ENCODE data around the gene THUMPD3.

The THUMPD3 gene

DNA sequence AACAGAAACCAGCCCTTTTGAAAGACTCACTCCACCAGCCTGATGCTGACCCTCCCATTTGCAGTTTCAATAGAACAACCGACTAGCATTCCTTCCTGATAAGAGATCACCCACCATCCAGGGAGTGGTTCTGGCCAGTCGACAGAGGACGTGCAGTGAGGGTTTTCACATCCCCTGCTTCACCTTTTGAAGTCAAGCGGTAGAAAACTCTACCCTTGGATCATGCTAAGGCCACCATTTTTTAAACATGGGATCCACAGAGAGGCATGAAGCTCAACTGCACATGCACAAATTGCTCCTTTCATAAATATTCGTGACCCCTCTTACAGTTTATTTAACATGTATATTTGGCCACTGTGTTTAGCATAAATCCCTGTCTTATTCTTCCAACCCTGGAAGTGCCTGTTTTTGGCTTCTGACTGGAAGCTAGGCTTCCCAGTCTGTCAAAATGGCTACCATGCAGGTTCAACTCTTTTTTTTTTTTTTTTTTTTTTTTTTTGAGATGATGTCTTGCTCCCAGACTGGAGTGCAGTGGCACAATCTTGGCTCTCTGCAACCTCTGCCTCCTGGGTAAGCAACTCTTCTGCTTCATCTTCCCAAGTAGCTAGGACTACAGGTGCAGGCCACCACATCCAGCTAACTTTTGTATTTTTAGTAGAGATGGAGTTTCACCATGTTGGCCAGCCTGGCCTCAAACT is 1.0 kb upstream of the THUMPD3 start:
- peak; percentile 32 for DNase-seq (ENCODE audit: low read depth, low spot score)

DNA sequence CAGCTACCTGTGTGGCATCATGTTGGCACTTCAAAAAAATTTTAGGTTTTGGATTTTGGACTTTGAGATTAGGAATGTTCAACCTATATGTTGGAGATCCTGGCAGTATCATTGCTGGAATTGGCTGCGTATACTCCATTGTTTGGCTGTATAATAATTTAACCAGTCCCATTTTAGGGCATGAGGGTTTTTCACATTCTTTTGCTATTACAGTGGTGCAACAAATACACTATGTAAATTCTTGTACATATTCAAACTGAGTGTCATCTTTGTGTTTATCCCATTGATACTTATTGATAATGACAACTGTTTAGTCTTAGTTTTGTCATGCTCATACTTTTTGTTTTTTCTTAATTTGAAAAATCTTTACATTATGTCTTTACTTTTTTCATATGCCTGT is 6.7 kb downstream of the THUMPD3 start:
- no peak for DNase-seq (ENCODE audit: low read depth, low spot score)

DNA sequence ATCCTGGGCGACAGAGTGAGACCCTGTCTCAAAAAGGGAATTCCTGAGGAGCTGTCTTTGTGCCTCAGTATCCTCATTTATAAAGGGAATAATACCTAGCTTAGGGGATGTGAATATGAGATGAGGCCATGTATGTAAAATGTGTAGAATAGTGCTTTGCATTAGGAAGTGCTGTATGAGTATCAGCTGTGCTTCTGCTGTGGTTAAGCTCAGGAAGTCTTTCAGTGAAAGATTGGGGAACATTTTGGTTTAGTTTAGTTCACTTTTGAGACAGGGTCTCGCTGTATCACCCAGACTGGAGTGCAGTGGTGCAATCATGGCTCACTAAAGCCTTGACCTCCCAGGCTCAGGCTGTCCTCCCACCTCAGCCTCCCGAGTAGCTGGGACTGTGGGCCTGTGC is 10.6 kb downstream of the THUMPD3 start:
- no peak for DNase-seq (ENCODE audit: low read depth, low spot score)

DNA sequence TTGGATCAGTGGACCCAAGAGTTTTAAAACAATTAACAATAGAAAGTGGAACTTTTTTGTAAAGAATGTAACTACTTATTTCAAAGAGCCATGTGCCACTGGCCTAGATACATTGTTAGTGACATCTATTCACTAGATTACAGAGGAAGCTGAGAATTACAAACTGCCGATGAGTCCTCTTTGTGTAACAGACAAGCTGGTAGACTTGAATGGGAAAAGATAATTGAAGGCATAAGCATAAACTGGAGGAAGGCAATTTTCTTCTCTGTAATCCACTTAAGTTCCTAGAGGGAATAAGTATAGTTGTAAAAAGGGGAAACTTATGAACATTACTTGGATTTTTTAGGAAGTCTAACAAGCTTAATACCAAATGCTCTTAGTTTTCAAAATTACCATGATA is 15.1 kb downstream of the THUMPD3 start:
- DNase-seq (ENCODE audit: low read depth, low spot score) = no peak

DNA sequence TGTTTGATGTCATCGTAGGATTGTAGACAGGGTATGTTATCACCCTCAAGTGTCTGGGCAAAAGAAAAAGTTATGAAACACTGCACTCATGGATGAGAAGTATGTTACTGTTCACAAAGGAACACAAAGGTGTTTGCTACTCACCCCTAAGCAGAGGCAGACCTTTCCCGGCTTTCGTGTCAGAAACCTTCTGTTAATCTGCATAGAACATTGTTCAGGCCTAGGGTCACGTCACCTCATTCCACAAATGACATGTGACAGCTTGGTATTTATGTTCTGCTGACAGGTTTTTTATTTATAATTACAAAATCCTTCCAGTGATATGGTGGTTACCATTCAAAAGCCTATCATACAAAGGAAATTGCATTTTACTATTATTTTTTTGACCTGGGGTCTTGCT is 16.5 kb downstream of the THUMPD3 start:
- DNase-seq (ENCODE audit: low read depth, low spot score) = no peak

DNA sequence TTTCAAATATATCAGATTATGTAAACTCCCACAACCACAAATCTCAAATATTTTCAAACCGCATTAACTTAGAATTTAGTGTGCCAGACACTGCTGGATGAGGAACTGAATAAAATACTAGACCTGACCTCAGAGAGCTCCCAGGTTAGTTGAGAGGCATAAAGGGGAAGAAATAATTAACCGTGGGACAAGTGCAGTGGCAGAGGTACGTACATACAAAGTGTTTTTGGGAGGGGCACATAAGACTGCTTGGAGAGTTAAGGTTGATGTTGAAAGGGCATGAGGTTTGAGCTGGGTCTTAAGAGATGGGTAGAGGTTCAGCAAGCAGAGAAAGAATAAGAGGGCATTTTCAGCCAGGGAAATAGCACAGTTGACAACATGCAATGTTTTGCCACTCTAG is 17.2 kb downstream of the THUMPD3 start:
- no peak for DNase-seq (ENCODE audit: low read depth, low spot score)

DNA sequence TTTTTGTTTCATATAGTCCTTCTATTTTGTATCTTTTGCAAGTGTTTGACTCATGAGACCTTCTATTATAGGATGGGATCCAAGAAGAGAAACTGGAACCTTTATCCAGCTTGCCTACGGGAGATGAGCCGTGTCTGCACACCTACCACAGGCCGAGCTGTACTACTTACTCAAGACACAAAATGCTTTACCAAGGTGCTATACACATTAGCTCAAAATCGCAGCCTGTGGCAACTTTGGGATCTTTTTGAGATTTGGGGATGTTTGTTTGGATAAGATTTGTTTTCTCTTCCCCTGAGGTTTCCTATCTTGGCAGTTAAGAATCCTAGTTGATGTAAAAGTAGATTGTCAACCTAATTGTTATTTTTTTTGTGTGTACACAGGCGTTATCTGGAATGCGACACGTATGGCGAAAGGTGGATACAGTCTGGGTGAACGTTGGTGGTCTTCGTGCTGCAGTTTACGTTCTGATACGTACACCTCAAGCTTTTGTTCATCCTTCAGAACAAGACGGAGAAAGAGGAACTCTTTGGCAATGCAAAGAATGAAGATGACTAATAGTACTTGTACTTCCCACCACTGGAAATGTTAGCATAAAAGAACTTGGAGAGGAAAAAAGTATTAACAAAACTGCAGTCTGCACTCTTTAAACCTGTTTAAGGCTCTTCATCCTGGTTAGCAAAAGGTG is 21.4 kb downstream of the THUMPD3 start:
- DNase-seq (ENCODE audit: low read depth, low spot score) = no peak

DNA sequence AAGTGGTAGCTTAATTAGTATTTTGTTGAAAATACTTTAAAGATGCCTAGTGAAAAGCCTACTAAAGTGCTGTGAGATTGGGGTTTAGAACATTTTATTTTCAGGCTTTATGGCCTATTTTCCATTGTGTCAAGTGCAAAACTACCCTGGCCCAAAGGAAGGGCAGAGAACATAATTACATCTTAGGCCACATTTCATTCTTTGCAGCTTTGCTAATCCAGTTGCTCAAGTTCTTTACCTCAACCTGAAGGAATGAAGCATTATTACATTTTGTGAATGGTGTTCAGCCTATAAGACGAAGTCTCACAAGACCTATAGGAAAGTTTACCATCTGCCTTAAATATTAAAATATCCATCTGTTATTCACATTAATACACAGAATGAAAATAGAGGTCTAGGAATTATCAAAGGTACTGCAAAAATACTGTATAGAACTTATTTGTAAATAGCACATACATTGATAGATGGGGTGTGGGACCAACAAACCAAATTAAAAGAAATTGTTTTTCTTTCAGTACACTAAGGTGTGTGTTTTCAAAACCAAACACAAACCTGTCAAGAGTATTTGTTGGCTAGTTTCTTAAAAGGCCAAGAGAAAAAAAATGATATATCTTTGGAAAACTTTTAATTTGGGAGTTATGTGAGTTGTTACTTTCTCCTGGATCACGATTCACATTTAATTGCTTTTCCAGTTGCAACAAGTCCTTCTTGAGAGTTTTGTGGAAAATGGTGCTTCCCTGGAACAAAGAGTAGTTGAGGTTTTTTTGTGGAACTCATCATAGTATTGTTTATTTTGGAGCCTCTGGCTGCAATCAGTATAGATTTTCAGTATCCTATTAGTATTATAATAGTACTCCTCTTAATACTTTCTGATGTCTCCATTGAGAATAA is 22.6 kb downstream of the THUMPD3 start:
- DNase-seq (ENCODE audit: low read depth, low spot score) = no peak

DNA sequence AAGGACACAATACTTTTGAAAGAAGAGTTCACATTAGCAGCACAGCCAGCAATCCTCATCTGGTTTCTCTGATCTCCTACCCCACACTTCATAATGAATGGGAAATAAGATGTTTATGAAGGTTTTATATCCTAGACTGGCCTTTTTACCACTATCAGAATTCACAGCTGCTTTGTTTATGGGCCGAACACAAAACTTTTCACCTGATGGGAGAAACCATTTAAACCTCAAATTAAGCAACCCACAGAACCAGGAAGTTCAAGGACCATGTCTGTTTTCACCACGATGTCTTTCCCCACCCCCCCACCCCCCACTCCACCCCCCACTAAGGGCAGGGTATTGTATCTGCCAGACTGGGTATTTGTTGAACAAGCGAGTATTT is 23.2 kb downstream of the THUMPD3 start:
- DNase-seq (ENCODE audit: low read depth, low spot score) = no peak

DNA sequence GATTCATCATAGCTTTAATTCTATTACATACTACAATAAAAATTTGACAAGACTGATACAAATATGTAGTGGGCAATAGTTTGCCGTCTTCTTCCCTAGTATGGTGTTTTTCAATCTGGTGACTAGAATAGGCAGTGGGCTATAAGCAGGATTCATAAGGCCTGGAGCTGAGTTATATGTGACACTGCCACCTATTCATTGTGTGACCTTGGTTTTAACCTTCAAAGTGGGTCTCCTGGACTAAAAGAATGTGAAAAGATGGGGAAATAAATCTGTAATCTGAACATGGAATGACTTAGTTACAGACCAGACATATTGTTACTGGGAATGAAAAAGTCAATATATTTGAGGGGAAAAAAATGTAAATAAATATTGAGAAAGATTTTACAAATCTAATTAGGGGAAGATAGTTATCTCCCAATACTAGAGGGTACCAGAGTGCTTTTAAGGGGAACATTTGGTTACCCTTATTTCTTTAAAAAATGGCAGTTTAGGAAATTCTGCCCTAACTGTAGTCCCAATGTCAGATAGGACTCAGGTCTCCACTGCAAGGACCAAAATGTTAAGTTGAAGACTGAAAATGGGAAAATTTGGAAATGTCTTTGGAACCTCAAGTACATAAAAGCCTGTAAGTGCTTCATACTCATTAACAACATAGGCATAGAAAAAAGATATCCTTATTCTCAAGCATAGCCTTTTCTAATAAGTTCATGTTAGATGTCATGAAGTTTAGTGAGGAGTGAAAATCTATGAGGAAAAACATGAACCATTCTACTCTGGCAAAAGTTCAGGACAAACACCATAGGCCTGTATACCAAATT is 23.9 kb downstream of the THUMPD3 start:
- no peak for DNase-seq (ENCODE audit: low read depth, low spot score)

DNA sequence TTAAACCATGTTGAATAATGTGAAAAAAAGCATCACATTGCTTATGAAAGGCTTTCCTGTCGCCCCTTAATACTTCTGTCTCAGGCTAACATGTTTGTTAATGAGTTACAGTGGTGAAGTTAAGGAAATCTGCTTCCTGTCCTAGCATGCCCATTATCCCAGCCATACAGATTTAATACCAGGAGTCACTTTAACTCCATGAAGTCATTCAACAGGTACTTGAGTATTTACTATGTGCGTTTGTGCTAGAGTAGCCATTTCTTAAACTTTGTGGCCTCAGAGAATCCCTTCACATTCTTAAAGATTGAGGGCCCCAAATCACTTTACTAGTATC is 24.4 kb downstream of the THUMPD3 start:
- no peak for DNase-seq (ENCODE audit: low read depth, low spot score)

DNA sequence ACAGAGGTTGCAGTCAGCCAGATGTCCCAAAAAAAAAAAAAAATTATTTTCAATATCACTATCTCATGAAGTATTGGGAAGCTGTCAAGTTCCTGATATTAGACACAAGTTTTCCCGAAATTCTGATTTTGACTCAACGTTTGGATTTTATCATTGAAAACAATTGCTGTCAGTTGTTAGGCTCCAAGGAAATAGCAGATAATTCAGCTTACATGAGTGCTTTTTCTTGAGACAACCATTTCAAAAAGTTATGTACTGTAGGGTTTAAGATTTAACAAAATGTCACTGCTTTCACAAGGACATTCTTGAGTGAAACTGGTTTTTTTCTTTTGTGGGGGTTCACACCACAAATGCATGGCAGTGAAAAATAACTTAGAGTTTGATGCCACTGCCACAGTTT is 25.3 kb downstream of the THUMPD3 start:
- no peak for DNase-seq (ENCODE audit: low read depth, low spot score)

DNA sequence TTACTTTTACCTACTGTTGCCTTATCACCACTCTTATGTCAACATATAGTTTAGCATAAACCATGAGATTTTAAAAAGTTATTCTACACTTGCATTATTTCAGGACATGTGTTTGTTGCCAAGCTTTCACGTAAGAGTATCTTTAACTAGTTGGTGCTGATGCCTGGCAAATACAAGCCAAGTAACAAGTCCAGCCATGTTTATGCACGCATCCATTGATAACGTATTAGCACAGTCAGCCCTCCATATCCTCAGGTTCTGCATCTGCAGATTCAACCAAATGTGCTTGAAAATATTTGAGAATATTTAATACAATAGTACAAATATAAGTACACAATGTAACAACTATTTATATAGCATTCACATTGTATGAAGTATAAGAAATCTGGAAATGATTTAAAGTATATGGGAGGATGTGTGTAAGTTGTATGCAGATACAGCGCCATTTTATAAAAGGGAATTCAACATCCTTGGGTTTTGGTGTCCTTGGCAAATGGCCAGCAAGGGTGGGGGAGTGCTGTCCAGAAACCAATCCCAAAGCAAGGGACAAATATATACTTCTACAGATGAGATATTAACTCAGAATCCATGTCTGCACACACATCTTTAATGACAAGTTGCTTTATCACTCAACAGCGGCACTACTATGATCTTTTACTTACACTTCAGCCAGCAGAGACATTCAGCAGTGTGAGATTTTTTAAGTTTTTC is 25.9 kb downstream of the THUMPD3 start:
- no peak for DNase-seq (ENCODE audit: low read depth, low spot score)

DNA sequence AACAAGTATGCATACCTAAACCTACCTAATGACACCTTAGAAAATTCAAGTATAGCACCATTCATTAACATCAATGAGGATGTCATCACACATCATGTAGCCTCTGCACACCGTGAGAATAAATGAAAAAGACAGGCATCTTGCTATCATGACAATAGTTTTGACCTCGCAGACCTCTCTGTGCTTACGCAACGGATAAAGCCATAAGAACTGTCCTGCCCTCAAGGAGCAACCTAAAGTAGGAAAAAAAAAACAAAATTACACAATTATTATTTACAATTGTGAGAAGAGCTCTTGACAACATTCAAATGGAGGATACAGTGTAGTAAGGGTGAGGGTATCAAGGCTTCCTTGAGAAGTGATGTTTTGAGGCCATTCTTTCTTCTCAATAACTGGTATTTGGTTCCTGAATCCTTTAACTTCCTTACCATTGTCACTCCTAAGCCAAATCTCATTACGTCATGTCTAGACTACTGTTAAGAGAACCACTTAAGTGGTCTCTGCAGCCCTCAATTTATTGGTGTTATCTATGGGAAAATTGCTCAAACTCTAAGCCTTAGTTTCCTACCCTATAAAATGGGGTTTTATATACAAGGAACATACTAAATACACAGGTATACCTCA is 27.5 kb downstream of the THUMPD3 start:
- DNase-seq (ENCODE audit: low read depth, low spot score) = no peak

DNA sequence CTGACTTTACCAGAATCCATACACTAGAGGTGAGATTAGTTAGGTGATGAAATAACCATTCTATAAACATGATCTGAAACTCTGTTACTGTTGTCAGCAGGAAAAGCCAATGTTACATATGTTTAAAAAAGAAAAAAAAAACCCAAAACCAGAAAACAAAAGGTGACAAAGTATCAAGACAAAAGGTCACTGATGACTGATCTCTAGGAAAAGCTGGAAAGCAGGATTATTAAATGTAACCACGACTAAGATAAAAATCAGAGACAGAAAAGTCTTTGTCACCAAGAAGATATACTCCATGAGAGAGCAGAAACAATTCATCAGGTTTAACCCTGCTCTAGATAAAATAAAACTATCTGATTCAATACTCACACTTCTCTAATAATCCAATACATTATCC is 29.2 kb downstream of the THUMPD3 start:
- no peak for DNase-seq (ENCODE audit: low read depth, low spot score)

DNA sequence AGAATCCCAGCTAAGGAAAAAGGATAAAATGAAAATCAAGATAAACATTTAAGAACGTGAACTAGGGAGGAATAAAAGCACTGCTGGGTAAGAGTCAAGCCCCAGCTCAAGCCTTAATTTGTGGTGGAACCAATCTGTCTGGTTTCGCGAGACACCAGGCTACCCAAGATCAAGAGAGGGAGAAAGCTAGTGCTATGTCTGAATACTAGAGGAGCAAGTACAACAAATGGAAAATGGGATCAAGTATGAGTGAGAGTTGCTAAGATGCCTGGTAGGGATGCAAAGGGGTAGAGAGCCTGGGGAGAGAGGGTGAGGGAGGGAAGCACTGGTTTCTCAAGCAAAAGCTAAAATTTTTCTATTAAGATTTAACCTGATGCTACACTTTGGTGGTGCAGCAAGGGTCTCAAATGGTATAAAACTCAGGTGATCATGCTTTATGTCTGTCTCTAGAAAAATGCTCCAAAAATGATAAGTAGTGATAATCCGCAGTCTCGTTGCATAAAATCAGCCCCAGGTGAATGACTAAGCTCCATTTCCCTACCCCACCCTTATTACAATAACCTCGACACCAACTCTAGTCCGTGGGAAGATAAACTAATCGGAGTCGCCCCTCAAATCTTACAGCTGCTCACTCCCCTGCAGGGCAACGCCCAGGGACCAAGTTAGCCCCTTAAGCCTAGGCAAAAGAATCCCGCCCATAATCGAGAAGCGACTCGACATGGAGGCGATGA is 32.9 kb downstream of the THUMPD3 start:
- DNase-seq (ENCODE audit: low read depth, low spot score) = no peak

DNA sequence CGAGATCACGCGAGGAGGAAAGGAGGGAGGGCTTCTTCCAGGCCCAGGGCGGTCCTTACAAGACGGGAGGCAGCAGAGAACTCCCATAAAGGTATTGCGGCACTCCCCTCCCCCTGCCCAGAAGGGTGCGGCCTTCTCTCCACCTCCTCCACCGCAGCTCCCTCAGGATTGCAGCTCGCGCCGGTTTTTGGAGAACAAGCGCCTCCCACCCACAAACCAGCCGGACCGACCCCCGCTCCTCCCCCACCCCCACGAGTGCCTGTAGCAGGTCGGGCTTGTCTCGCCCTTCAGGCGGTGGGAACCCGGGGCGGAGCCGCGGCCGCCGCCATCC is 33.4 kb downstream of the THUMPD3 start:
- DNase-seq (ENCODE audit: low read depth, low spot score) = peak; percentile 97

DNA sequence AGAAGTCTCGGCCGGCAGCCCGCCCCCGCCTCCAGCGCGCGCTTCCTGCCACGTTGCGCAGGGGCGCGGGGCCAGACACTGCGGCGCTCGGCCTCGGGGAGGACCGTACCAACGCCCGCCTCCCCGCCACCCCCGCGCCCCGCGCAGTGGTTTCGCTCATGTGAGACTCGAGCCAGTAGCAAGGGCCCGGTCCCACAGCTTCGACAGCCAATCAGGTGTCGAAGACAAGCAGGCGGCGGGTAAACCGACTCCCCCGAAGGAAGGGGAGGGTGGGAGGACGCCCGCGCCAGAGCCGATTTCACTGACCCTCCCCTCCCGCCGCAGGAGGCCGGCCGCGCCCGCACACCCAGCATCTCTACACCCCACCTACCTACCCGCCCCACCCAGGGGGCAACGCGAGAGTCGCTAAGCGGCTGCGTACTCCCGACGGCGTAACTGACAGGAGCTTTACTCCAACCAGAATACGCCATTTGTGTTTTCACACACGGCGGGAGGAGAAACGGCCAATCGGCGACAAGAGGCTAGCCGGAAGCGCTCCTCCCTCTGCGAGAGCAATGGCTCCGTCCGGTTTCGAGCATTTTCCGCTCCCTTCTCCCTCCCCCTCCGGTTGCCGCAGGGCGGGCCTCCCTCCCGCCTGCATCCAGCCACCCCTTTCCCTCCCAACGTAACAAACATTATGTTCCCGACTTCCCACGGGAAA is 33.9 kb downstream of the THUMPD3 start:
- DNase-seq (ENCODE audit: low read depth, low spot score) = peak; percentile 99

DNA sequence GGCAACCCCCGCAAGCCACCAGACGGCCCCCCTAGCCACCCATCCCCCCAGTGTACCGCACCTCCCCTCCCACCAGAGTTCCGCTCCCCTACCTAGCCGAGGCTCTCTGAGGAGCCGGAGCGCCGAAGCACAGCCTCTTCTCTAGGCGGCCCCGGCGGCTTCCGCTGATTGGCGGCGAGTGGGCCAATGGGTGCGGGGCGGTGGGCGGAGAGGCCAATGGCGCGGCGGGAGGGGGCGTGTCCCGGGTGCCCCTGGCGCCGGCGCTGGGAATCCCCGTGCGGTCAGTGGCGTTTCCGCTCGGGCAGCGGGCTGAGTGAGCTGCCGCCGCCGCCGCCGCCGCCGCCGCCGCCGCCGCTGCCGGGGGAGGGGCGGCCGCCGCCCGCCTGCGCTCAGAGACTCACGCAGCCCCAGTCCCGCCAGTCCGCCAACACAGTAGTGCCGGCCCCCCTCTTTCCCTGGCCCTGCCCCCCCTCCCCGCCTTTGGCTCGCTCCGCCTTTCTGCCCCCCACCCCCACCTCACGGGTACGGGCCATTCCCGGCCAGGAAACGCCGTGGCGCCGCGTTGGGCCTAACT is 34.6 kb downstream of the THUMPD3 start, which contains the start of gene SETD5:
Gene SETD5 (plus strand): TSS at position 284 of the 574 bp plus-strand sequence. CDS start 31,324 bp downstream, outside the sequence.
- peak; percentile 94 for DNase-seq (ENCODE audit: low read depth, low spot score)

Data from ELF-1 (cell line).